K562 (cell line): ENCODE data around the gene TGFBR2.

Source experiments
- MEIS2 ChIP-seq: fragments of 450-650 bp; IDR thresholded peaks from 2 replicates; pipeline ENCODE4 v1.6.1; 2014; ENCODE audit warnings: mild to moderate bottlenecking; ENCODE audit not compliant: partially characterized antibody
- MYC ChIP-seq, 2 experiments: fragments of 250-450 bp in 1 of 2; sonication (Bioruptor Pico) in 1 of 2; IDR thresholded peaks; 2 replicates each; pipeline versions ENCODE4 v1.5.1 to v1.6.1; 2012 to 2021; ENCODE audit warnings: low read depth in 2 of 2, borderline replicate concordance in 1 of 2, improper control_type of control experiment in 1 of 2, low read length in 1 of 2, mild to moderate bottlenecking in 1 of 2, moderate library complexity in 1 of 2
- NR2F6 ChIP-seq: fragments of 450-650 bp; formaldehyde crosslinking; IDR thresholded peaks from 2 replicates; pipeline ENCODE4 v1.4.0; 2020; ENCODE audit warnings: mild to moderate bottlenecking
- RUNX1 ChIP-seq: sonication (generic); IDR thresholded peaks from 2 replicates; pipeline ENCODE4 v1.6.1; 2016; ENCODE audit warnings: antibody characterized with exemption, low read depth
- SETDB1 ChIP-seq: IDR thresholded peaks from one replicate; pipeline ENCODE4 v1.6.1; 2012; ENCODE audit warnings: low read length, control low read depth, inconsistent platforms
- ZNF699 ChIP-seq: fragments of 250-450 bp; sonication (Bioruptor Pico); IDR thresholded peaks from 2 replicates; pipeline ENCODE4 v1.8.0; 2021; ENCODE audit warnings: mild to moderate bottlenecking, moderate library complexity; ENCODE audit not compliant: insufficient replicate concordance
- TF ChIP-seq, protein P1 (sequence below), 3 experiments: IDR thresholded peaks in 2 of 3; conservative IDR thresholded peaks in 1 of 3; 2 replicates each; pipeline ENCODE4 v1.5.1; 2011 to 2012; ENCODE audit warnings: low read length in 3 of 3, mild to moderate bottlenecking in 3 of 3, control low read depth in 2 of 3, improper control_type of control experiment in 1 of 3, inconsistent platforms in 1 of 3, low read depth in 1 of 3, mixed read lengths in 1 of 3, moderate library complexity in 1 of 3; ENCODE audit not compliant: insufficient read depth in 2 of 3

DNA sequence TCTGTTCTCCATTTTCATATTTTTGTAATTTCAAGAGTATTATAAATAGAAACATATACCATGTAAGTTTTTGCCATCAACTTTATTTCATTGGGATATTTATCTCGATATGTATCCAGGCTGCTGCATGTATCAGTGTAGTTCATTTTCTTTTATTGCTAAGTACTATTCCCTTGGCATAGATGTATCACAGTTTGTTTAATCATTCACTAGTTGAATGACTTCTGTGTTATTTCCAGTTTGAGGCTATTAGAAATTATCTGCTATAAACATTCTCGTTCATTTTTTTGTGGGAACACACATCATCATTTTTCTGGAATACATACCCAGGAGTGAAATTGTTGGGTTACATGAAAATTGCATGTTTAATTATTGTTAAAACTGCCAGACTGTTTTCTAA is 18.5 kb upstream of the TGFBR2 start:
- TF ChIP-seq MEIS2 (no peak), RUNX1 (no peak), ZNF699 (CRISPR knock-in tag) (no peak), MYC (IDR thresholded peaks at IDR 0.05; ENCODE audit: low read depth, low read length) (no peak), MYC (CRISPR knock-in tag; IDR thresholded peaks at IDR 0.05; ENCODE audit: borderline replicate concordance, low read depth) (no peak), SETDB1 (no peak), NR2F6 (no peak)
- TF ChIP-seq, protein P1, sequence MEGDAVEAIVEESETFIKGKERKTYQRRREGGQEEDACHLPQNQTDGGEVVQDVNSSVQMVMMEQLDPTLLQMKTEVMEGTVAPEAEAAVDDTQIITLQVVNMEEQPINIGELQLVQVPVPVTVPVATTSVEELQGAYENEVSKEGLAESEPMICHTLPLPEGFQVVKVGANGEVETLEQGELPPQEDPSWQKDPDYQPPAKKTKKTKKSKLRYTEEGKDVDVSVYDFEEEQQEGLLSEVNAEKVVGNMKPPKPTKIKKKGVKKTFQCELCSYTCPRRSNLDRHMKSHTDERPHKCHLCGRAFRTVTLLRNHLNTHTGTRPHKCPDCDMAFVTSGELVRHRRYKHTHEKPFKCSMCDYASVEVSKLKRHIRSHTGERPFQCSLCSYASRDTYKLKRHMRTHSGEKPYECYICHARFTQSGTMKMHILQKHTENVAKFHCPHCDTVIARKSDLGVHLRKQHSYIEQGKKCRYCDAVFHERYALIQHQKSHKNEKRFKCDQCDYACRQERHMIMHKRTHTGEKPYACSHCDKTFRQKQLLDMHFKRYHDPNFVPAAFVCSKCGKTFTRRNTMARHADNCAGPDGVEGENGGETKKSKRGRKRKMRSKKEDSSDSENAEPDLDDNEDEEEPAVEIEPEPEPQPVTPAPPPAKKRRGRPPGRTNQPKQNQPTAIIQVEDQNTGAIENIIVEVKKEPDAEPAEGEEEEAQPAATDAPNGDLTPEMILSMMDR (IDR thresholded peaks at IDR 0.05 in 2 of 3, conservative IDR thresholded peaks at IDR 0.05 in 1 of 3; ENCODE audit: insufficient read depth in 2 of 3, low read depth in 1 of 3, low read length in 3 of 3): no peak
